HG02759 (cell line): ENCODE measurements around the gene TPRG1.

Source experiments
- ATAC-seq: cut with Tn5 transposase; IDR thresholded peaks from one replicate; pipeline ENCODE4 v1.9.1; 2021; ENCODE audit warnings: mild to moderate bottlenecking, moderate library complexity; ENCODE audit not compliant: unreplicated experiment

The TPRG1 gene

GRCh38 chr3:189349772-189350171, 178.0 kb downstream of the TPRG1 start:
- no peak for ATAC-seq

- ATAC-seq = no peak
Measured at GRCh38 chr3:189353318-189353965, 181.7 kb downstream of the TPRG1 start.

- ATAC-seq = no peak
Measured at GRCh38 chr3:189353988-189354889, 182.5 kb downstream of the TPRG1 start.

- no peak for ATAC-seq
Measured at GRCh38 chr3:189355115-189355480, 183.3 kb downstream of the TPRG1 start.

- ATAC-seq = no peak
Measured at GRCh38 chr3:189355481-189356201, 183.9 kb downstream of the TPRG1 start.

- ATAC-seq = no peak
Measured at GRCh38 chr3:189360291-189360690, 188.5 kb downstream of the TPRG1 start.

- no peak for ATAC-seq
Measured at GRCh38 chr3:189361103-189361835, 189.5 kb downstream of the TPRG1 start.

GRCh38 chr3:189363590-189364255, 192.0 kb downstream of the TPRG1 start:
- no peak for ATAC-seq

GRCh38 chr3:189365609-189366564, 194.1 kb downstream of the TPRG1 start:
- ATAC-seq = no peak

- no peak for ATAC-seq
Measured at GRCh38 chr3:189368384-189368783, 196.6 kb downstream of the TPRG1 start.

- ATAC-seq = no peak
Measured at GRCh38 chr3:189369636-189370035, 197.9 kb downstream of the TPRG1 start.

- no peak for ATAC-seq
Measured at GRCh38 chr3:189372243-189372642, 200.5 kb downstream of the TPRG1 start.
